Umbilical cord (tissue), 2 donors: ENCODE data around the gene TBC1D17. TPM values are rescaled to one million over a fixed set of nuclear protein-coding genes. Genes with fewer than 3 reads are reported as not detected.
"Not testable (repeated sequence)": the region's sequence is repeated elsewhere in the genome, so short reads cannot be mapped to it uniquely, and the experiment has no call there.

Experiments
- DNase-seq: peaks from one replicate; pipeline ENCODE4 v3.0.0-alpha.2; 2015; ENCODE audit warnings: low spot score
- total RNA-seq: library from RNA; depleted of rRNA; stranded (reverse); fragments of >200 nt; gene quantifications from one replicate; pipeline ENCODE4 v1.2.3, GENCODE V29; 2014; ENCODE audit warnings: low replicate concordance; ENCODE audit not compliant: insufficient read depth

The TBC1D17 gene
- total RNA-seq, 1 donor from 2014 or later, result 4.1 TPM

- DNase-seq, result no peak
These were observed 44.6 kb downstream of the TBC1D17 start for GRCh38 chr19:49921871-49922795.

- DNase-seq, result no peak
These were observed 45.8 kb downstream of the TBC1D17 start for GRCh38 chr19:49923055-49924003.

GRCh38 chr19:49924004-49924880, 46.7 kb downstream of the TBC1D17 start:
- no peak for DNase-seq

- not testable (repeated sequence) for DNase-seq
These were observed 47.3 kb downstream of the TBC1D17 start for GRCh38 chr19:49924881-49925210.

- no peak for DNase-seq
These were observed 48.0 kb downstream of the TBC1D17 start for GRCh38 chr19:49925486-49925885.

GRCh38 chr19:49926515-49926914, 49.0 kb downstream of the TBC1D17 start:
- DNase-seq, result no peak

- no peak for DNase-seq
These were observed 50.2 kb downstream of the TBC1D17 start for GRCh38 chr19:49927526-49928264.

- no peak for DNase-seq
These were observed 51.7 kb downstream of the TBC1D17 start, which contains the start of the genes ATF5 and NUP62 for GRCh38 chr19:49929121-49929610. ATF5 (plus strand) TSS chr19:49929205; CDS start chr19:49930851, 1,646 bp downstream. NUP62 (minus strand) TSS chr19:49929504; CDS start chr19:49909807, 19,697 bp downstream.

- DNase-seq, result peak; percentile 94
These were observed 52.3 kb downstream of the TBC1D17 start for GRCh38 chr19:49929611-49930482.

GRCh38 chr19:49930483-49931011, 53.0 kb downstream of the TBC1D17 start:
- DNase-seq, result peak; percentile 22

GRCh38 chr19:49931293-49932040, 54.0 kb downstream of the TBC1D17 start:
- DNase-seq, result no peak

GRCh38 chr19:49932041-49932451, 54.5 kb downstream of the TBC1D17 start:
- DNase-seq, result no peak

GRCh38 chr19:49932731-49933131, 55.2 kb downstream of the TBC1D17 start:
- DNase-seq, result no peak

GRCh38 chr19:49933643-49934042, 56.1 kb downstream of the TBC1D17 start:
- DNase-seq, result no peak

GRCh38 chr19:49936549-49936948, 59.0 kb downstream of the TBC1D17 start:
- DNase-seq, result no peak

GRCh38 chr19:49937750-49938381, 60.4 kb downstream of the TBC1D17 start:
- peak; percentile 69 for DNase-seq
